ENCODE measurements around the gene CBX6.

- TF ChIP-seq EZH2phosphoT487 (IDR thresholded peaks at IDR 0.05; ENCODE audit: borderline replicate concordance) (no peak), ZNF274 (IDR thresholded peaks at IDR 0.05; ENCODE audit: low read depth, low read length) (no peak), CTCF (IDR thresholded peaks at IDR 0.05 in 2 of 3, conservative IDR thresholded peaks at IDR 0.05 in 1 of 3; ENCODE audit: borderline replicate concordance in 1 of 3, insufficient read depth in 1 of 3, low read depth in 2 of 3, low read length in 2 of 3) (no peak), REST (IDR thresholded peaks at IDR 0.05; ENCODE audit: low read depth) (no peak), ZBTB33 (IDR thresholded peaks at IDR 0.05; ENCODE audit: extremely low read depth, insufficient replicate concordance, low read length) (no peak), MAX (IDR thresholded peaks at IDR 0.05) (no peak), SRF (IDR thresholded peaks at IDR 0.05; ENCODE audit: low read depth) (no peak), YY1 (IDR thresholded peaks at IDR 0.05; ENCODE audit: extremely low read depth, insufficient replicate concordance, low read depth, low read length) (no peak), EGR1 (IDR thresholded peaks at IDR 0.05; ENCODE audit: low read depth) (no peak), CEBPB (IDR thresholded peaks at IDR 0.05; ENCODE audit: low read depth) (no peak), POLR2A (IDR thresholded peaks at IDR 0.05; ENCODE audit: borderline replicate concordance, extremely low read depth, insufficient read depth, insufficient read length) (no peak), POLR2AphosphoS5 (IDR thresholded peaks at IDR 0.05; ENCODE audit: low read depth, low read length) (no peak), JUND (IDR thresholded peaks at IDR 0.05) (no peak), EZH2 (IDR thresholded peaks at IDR 0.05) (no peak)
Observed at GRCh38 chr22:38886333-38886732, 14.3 kb upstream of the CBX6 start.

All from HCT116 (cell line).